ENCODE data around the gene CCIN.

DNA sequence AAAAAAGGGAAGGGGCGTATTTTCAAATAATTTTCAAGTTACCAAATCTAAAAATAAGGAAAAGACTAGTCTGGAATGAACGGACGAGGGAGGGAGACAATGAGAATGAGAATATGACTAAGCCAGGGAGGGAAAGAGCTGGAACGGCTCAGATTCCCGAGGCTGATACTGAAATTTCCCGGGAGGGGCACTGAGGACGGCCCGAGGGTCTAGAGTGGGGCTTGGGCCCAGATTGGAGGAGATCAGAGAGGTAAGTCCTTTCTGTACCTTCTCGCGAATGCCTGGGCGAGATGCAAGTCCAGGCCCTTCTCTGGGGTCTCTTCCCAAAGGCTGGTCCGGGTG, 3.4 kb upstream of the CCIN start:
- TF ChIP-seq EZH2 (IDR thresholded peaks at IDR 0.05; ENCODE audit: insufficient read depth, poor library complexity, severe bottlenecking) (no peak), EZH2phosphoT487 (IDR thresholded peaks at IDR 0.05; ENCODE audit: insufficient read depth, low read depth) (no peak)

All from GM23248 (cell line).